A549 (cell line): Measurements from ENCODE around the gene ZNF146.
"Not testable (repeated sequence)": the region's sequence is repeated elsewhere in the genome, so short reads cannot be mapped to it uniquely, and the experiment has no call there.

Experiments used
- ELK1 ChIP-seq: fragments of 150-350 bp; IDR thresholded peaks from 2 replicates; pipeline ENCODE4 v1.6.1; 2014; ENCODE audit warnings: low read depth, mild to moderate bottlenecking, low read length
- POLR2A ChIP-seq: IDR thresholded peaks from 2 replicates; pipeline ENCODE4 v1.6.1; 2012; ENCODE audit warnings: mild to moderate bottlenecking, low read length
- RAD21 ChIP-seq, 2 experiments: fragments of >200 bp in 1 of 2; sonication (Bioruptor Twin) in 1 of 2; formaldehyde crosslinking in 1 of 2; IDR thresholded peaks in 1 of 2; conservative IDR thresholded peaks in 1 of 2; 2 replicates in 1 of 2; 3 replicates in 1 of 2; pipeline ENCODE4 v1.6.1; 2012 to 2018; ENCODE audit warnings: inconsistent platforms in 1 of 2

GRCh38 chr19:36173846-36174245 is 41.1 kb upstream of the ZNF146 start:
- TF ChIP-seq POLR2A; ELK1; RAD21 (conservative IDR thresholded peaks at IDR 0.05 in 1 of 2, IDR thresholded peaks at IDR 0.05 in 1 of 2): not testable (repeated sequence)
